Stimulated activated CD8-positive, alpha-beta memory T cell treated with anti-CD3 and anti-CD28 coated beads, Interleukin-12 subunit alpha, Interleukin-12 subunit beta, amount 100 ng/mL, for 1 hour (primary cell): ENCODE results near the gene TEX13A.

Source experiments
- DNase-seq: peaks from one replicate; pipeline ENCODE4 v3.0.0-alpha.2; 2020; ENCODE audit warnings: low read depth

Gene TEX13A

GRCh38 chrX:105173071-105173470 lies 47.4 kb downstream of the TEX13A start:
- DNase-seq: no peak
